Fibroblast of villous mesenchyme (primary cell): ENCODE data around the gene ASH1L. TPM values are rescaled to one million over a fixed set of nuclear protein-coding genes. Genes with fewer than 3 reads are reported as not detected.
"Not testable (repeated sequence)": the region's sequence is repeated elsewhere in the genome, so short reads cannot be mapped to it uniquely, and the experiment has no call there.

Source experiments
- DNase-seq: peaks from one replicate; pipeline ENCODE4 v3.0.0-alpha.2; 2010; ENCODE audit warnings: low read depth
- H3K4me3 ChIP-seq: 2 replicates; pipeline ENCODE4 v1.5.1; 2011; ENCODE audit warnings: low read depth, mild to moderate bottlenecking, low read length
- total RNA-seq: library from RNA; depleted of rRNA; stranded (reverse); fragments of >200 nt; gene quantifications from 2 replicates; pipeline ENCODE4 v1.2.3, GENCODE V29; 2012
- TF ChIP-seq, protein P1 (sequence below): IDR thresholded peaks from 2 replicates; pipeline ENCODE4 v1.5.1; 2012; ENCODE audit warnings: low read depth, mild to moderate bottlenecking, low read length; ENCODE audit not compliant: insufficient read depth

ASH1L gene
- total RNA-seq, 1 donor: 43.2 TPM

DNA sequence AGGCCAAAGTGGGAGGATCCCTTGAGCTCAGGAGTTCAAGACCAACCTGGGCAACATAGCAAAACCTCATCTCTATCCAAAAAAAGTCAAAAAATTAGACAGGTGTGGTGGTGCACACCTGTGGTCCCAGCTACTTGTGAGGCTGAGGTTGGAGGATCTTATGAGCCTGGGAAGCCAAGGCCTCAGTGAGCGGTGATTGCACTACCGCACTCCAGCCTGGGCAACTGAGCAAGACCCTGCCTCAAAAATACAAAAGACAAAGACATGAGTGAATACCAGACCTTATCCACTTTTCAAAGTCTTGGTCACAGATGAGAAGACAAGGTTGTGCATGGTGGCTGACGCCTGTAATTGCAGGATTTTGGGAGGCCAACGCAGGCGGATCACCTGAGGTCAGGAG, 34.3 kb upstream of the ASH1L start:
- DNase-seq: no peak
- no peak overlapping the region for H3K4me3 ChIP-seq
- TF ChIP-seq, protein P1, sequence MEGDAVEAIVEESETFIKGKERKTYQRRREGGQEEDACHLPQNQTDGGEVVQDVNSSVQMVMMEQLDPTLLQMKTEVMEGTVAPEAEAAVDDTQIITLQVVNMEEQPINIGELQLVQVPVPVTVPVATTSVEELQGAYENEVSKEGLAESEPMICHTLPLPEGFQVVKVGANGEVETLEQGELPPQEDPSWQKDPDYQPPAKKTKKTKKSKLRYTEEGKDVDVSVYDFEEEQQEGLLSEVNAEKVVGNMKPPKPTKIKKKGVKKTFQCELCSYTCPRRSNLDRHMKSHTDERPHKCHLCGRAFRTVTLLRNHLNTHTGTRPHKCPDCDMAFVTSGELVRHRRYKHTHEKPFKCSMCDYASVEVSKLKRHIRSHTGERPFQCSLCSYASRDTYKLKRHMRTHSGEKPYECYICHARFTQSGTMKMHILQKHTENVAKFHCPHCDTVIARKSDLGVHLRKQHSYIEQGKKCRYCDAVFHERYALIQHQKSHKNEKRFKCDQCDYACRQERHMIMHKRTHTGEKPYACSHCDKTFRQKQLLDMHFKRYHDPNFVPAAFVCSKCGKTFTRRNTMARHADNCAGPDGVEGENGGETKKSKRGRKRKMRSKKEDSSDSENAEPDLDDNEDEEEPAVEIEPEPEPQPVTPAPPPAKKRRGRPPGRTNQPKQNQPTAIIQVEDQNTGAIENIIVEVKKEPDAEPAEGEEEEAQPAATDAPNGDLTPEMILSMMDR: no peak

DNA sequence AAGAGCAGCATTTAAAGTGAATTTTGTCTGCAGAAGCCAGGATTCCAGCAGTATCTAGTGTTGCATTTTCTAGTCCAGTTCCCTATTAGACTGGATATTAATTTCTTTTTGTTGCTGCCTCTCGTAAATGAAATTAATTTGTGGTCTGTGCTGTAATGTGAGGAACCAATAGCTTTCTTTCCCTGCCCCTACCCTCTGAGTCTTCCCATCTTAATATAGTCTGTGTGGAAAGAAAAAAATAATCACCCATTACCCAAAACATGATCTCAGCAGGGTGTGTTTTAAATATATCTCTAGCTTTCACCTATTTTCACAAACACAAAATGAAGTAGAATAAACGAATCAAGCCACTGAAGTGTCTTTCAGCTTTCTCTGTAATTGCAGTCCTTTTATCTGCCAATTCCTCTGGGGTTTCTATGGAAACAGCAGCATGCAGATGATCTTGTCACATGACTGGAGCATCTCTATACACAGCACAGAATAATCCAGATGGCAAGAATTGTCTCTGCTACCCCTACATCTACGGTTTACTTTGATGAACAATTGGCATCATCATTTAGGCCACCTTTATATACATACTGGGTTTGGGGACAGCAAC, 33.4 kb upstream of the ASH1L start:
- not testable (repeated sequence) for DNase-seq, H3K4me3 ChIP-seq

DNA sequence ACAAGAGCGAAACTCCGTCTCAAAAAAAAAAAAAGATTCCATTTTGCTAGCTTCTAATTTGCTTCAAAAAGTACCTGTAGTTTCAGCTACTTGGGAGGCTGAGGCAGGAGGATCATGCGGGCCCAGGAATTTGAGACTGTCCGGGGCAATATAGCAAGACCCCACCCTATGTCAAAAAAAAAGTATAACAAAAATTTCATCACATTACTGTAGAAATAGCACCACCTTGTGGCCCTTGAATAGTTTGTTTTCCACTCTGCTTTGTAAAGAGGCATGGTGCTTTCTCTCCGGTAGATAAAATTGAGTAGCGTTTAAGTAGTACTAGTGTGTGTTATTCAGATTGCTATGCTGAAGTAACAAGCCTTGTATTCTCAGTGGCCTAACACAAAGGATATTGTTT, 29.2 kb upstream of the ASH1L start:
- DNase-seq: peak; percentile 75
- H3K4me3 ChIP-seq: no peak overlapping the region
- TF ChIP-seq, protein P1: peak; percentile 60

DNA sequence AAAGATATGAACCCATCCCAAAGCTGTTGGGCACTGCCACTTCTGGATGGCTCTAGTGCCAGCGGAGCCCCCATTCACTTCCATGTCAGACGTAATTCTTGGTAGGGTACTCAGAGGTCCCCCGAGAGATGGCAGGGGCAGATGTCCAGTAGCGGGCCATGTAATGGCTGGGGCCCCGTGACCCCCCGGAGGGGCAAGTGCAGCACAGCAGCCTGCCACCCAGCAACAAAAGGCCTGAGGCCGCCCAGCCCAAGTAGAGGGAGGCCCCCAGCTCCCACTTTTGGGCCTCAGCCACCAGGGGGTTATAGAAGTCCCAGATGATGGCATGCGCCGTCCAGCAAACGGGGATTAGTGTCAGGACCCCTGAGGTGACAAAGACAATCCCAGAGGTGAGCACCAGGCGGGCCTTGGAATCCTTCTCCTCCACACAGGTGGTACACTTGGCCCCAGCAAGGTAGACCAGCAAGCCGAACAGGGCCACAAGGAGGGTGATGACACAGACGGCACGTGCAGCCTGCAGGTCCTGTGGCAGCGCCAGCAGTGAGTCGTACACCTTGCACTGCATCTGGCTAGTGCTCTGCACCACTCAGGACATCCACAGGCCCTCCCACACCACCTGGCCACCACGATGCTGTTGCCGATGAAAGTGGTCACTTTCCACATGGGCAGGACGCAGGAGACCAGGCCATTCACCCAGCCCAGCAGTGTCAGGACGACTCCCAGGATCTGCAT, 28.1 kb upstream of the ASH1L start:
- not testable (repeated sequence) for DNase-seq, H3K4me3 ChIP-seq

DNA sequence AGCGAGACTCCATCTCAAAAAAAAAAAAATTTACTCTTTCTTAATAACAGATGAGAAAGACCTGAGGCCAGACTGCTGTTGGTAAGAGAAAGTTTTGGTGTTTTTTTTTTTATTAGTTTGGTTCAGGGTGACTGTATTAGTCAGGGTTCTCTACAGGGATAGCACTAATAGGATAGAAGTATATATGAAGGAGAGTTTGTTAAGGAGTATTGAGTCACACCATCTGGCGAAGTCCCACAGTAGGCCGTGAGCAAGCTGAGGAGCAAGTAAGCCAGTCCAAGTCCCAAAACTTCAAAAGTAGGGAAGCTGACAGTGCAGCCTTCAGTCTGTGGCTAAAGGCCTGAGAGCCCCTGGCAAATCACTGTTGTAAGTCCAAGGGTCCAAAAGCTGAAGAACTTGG, 26.7 kb upstream of the ASH1L start:
- not testable (repeated sequence) for H3K4me3 ChIP-seq, DNase-seq

DNA sequence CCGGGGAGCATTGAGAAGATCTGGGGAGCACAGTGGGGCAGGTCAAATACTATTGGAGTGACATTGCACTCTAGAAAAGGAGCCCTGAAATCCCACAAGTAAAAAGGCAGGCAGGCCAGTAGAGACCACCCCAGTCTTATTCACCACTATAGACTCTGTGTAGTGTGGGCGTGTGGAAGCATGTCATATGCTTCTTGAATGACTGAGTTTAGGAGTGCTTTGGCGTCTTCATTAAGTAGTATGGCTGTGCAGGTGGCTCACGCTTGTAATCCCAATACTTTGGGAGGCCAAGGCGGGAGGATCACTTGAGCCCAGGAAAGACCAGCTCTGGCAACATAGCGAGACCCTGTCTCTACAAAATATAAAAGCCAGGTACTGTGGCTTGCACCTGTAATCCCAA, 21.2 kb upstream of the ASH1L start:
- DNase-seq, H3K4me3 ChIP-seq: not testable (repeated sequence)

DNA sequence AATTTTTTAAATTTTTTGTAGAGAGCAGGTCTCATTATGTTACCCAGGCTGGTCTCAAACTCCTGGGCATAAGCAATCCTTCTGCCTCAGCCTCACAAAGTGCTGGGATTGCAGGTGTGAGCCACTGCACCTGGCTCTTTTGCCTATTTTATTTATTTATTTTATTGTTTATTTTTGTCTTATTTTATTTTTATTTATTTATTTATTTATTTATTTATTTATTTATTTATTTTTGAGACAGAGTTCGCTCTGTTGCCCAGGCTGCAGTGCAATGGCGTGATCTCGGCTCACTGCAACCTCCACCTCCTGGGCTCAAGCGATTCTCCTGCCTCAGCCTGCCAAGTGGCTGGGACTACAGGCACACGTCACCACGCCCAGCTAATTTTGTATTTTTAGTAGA, 13.0 kb upstream of the ASH1L start:
- not testable (repeated sequence) for H3K4me3 ChIP-seq, DNase-seq

DNA sequence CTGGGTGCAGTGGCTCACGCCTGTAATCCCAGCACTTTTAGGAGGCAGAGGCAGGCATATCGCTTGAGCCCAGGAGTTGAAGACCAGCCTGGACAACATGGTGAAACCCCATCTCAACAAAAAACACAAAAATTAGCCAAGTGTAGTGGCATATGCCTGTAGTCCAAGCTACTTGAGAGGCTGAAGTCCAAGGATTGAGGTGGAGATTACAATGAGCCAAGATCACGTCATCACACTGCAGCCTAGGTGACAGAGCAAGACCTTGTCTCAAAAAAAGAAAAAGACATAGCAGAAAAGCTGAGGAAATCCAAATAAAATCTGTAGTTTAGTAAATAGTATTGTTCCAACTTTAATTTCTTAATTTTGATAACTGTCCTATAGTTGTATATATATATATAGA, 11.5 kb upstream of the ASH1L start:
- no peak for DNase-seq
- H3K4me3 ChIP-seq: no peak overlapping the region
- TF ChIP-seq, protein P1: no peak

DNA sequence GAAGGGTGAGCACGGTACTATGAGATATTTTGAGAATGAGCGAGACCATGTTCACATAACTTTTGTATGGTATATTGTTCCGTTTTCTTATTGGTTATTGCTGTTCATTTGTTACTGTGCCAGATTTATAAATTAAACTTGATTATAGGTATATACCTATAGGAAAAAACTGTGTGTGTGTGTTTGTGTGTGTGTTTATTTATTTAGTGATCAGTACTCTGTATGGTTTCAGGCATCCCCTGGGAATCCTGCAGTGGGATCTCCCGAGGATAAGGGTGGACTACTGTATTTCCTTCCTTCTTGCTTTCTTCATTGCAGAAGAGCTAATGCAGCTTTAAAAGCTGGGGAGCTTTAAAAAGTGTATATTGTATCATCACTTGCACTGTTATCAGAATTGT, 8.0 kb upstream of the ASH1L start:
- H3K4me3 ChIP-seq: no peak overlapping the region
- TF ChIP-seq, protein P1: no peak
- DNase-seq: no peak
